Stimulated activated CD8-positive, alpha-beta memory T cell treated with anti-CD3 and anti-CD28 coated beads, Interleukin-4, amount 100 ng/mL, for 24 hours (primary cell): Measurements from ENCODE around the gene NRP1.
"Not testable (repeated sequence)": the region's sequence is repeated elsewhere in the genome, so short reads cannot be mapped to it uniquely, and the experiment has no call there.

Source experiments
- DNase-seq: peaks from one replicate; pipeline ENCODE4 v3.0.0-alpha.2; 2020; ENCODE audit warnings: low read depth

Gene NRP1

DNA sequence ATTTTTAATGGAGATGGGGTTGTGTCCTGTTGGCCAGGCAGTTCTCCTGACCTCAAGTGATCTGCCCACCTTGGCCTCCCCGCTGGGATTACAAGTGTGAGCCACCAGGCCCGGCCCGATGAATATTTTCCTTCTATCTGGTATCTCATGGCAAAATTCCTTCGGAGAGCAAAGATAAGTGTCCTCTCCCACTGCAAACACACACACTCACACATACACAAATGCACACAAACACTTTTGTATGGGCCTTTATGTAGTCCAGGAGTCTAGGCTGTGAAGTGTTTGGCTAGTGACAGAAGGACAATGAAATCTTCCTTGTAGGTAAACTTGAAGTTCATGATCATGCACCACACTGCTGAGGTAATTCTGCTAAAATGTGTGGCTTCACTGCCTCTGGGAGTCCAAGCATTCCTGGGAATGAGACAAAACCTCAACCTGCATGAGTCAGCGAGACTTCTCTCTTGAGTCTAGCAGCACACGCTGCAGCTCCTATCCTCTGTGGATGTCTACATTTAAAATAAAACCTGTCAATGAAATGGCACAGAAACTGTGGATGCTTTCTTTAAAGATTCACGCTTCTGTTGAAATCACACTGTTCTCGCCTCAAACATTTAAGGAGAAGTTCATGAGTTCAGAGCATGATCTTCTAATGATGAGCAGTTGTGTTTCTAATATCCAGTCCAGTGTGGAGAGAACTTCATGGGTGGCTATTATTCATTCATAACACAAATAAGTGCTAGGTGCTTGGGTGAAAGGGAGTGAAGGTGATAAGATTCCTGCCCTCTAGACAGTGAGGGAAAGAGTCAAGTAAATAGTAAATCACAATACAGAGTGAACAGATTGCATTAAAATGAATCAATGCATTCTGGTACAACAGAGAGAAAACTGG, 96.5 kb downstream of the NRP1 start:
- no peak for DNase-seq

DNA sequence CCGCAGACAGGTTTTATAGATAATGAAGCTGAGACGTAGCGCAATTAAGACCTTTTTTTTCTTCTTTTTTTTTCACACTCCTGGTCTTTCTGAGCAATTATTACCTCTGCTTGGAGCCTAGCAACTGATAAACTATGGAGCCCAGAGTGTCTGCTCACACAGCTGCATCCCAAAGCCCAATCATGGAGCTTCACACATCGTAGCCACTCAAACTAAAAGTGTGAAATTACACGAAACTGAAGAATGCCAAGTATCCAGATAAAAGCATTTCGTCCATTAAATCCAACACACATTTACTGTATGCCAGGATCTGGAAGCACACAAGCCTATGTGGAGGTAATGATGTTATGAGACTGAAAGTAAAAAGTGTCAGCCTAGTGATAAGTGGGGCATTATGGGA, 97.6 kb downstream of the NRP1 start:
- no peak for DNase-seq

DNA sequence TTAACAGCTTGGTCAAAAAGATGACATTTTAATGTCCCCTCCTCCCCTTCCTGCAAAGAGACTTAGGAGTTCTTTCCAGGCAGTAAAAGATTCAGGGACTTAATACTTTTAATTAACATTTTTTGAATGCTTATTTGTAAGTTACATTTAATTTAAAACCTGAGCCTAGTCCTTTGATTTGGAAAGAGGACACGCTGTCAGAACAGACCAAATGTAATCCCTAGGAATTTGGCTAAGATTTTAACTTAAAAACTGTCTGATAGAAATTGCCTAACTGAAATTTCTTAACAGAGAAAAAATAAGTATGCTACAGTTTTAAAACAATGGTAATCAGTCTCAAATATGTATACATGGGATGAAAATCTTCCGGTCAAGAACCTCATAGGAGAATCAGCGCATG, 98.5 kb downstream of the NRP1 start:
- no peak for DNase-seq

DNA sequence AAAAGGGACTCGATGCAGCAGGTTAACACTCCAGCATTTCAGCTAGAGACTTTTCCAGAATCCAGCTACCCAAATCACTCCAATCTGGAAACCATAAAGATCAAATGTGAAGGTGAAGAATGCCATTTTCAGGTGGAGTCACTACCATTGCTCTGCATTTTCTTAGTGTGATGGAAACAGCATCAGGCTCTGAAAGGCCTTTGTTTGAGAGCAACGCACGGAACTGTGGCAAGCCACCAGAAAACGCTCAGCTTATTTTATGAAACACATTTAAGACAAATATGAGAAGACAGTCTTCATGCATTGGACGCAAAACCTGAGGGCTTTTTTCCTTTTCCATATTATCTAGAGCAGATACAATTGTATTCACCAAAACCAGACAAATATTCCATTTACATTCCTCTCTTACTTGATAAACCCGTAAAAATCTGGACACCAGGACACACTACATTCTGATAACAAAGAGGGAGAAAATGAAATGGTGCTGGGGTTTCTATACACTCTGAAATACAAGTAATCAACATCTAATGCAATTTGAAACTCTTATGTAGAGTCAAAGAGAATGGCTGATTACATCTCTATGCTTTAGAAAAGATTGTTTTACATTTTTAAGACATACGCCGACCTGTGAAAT, 99.1 kb downstream of the NRP1 start:
- no peak for DNase-seq

DNA sequence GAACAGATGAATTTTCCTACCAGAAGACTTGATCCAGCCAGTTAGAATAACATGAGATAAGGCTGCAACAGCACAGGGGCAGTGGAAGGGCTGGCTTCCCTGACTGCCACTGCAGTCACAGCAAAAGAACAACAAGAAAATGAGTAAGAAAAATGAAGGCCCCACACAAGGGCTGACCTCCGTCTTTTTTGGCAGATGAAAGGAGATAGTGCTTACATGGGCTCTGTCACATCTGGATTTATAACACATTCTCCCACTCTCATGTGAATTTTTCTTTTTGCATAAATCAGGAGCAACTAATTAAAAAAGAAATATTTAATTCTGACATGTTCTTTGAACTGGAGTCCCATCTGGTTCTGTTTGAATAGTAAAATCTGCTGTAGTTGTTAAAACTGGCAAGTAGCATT, 99.6 kb downstream of the NRP1 start:
- DNase-seq: no peak

DNA sequence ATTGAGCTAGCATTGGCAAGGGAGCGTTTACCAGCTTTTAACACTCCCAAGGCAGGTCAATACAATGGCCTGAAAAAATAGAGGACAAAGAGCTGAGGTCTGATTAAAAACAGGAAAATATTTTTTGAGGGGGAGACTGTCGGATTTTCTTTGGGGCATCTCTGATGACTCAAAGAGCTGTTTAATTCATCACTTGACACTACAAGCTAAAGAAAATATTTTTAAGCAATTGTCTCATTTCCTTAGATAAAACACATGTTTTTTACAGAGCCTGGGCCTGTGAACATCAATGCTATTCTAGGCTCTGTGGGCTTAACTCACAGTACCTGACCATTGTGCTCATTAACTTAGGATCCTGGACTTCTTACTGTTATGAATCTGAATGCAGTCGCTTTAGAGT, 100.8 kb downstream of the NRP1 start:
- no peak for DNase-seq

DNA sequence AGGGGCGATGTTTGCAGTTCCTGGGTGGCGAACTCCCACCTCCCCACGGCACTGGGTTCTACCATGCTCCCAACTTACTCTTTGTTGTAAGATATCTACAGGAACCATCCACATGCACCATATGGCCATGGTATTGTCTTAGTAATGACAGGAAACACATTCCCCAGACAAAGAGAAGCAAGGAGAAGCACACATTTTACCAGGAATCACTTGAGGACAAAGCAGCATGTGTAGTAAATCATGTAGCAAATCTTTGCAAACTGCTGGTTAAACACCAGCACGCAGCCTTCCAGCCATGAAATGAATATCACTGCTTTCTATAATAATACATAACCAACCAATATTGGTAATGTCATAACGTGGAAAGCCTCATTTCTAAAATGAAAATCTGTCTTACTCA, 101.2 kb downstream of the NRP1 start:
- DNase-seq: no peak

DNA sequence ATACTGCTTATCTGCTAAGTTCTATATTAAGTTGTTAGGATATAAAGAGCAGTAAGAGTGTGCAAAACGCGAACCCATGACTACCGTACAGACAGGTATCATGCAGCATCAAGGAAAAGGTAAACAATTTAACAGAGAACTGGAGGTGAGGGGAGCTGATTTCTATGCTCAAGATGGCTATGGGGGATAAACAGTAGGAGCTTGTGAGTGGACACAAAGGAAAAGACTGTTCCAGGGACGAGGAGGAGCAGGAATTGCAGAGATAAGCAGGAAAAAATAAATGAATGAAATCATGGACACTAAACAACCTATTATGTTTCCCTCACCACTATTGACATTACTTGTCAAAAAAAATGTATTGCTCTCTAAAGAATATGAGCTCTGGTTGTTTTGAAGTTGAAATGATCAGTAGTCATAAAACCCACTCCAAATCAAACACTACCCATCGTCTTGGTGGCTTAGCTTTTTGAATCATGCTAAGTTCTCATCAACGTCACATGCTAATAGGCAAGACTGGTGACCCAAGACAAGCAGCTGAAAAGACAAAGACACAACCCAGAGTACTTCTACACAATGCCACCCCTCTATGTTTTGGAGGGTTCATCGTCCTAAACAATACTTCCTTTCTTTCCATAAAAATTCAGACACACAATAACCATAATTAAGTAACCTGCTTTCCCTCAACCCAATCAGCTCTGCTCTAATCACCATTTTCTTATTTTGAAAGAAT, 102.7 kb downstream of the NRP1 start:
- no peak for DNase-seq

DNA sequence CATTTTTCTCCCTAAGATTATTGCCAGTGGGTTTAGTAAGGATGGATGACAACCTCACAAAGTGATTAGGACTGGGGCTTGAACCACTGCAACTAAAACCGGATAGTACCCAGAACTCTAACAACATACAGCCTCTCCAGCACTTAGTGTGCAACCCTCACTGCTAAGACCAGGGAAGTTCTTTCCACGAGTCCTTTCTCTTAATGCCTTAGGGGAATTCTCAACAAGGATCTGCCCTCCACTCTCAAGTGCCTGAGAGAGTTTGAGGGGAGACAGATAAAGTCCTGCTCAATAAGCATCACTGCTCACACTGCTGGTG, 104.6 kb downstream of the NRP1 start:
- no peak for DNase-seq

DNA sequence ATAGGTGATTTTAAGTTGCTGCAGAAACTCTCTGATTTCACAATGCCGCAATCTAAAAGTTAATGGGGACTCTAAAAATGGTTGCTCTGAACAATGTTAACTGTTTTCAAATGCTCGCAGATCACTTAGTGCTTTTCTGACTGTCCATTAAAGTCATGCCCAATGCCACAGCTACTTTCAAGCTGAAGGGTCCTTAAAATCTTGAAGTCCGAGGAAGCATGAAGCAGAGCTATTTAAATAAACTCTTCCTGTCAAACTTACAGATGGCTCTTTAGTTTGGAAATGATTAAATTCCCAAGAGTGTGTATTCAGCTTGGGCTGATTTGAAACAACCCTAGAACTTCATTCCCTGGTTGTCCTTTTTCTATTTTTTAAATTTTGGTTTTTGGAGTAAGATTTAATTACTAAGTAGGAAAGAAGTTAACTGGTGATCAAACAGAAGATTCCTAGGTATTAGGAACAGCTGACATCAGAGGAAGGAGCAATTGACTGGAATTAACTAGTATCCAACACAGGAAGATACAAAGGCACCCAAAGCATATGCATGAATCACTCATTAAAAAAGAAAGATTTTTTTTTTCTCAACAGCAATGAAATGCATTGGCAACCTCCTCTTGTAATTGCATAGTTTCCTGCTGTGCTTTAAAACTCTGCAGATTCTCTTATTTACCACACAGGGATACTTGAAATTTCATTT, 105.1 kb downstream of the NRP1 start:
- DNase-seq: no peak

DNA sequence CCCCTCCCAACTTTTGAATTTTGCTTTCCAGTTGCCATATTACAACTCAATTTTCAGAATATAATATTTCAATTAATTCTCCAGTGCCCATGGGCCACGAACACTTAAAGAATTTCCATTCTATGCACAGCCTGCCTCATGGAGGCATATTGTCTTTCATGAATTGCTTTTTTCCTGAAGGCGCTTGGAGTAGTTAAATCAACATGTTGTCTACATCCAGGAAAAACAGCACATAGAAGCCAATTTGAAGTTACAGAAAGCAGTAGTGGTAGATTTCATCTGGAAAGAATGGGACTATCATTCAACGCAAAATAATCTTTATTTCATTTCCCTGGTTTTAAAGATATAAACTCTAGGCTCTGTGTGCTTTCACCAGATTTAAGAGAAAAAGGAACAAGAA, 106.0 kb downstream of the NRP1 start:
- no peak for DNase-seq

DNA sequence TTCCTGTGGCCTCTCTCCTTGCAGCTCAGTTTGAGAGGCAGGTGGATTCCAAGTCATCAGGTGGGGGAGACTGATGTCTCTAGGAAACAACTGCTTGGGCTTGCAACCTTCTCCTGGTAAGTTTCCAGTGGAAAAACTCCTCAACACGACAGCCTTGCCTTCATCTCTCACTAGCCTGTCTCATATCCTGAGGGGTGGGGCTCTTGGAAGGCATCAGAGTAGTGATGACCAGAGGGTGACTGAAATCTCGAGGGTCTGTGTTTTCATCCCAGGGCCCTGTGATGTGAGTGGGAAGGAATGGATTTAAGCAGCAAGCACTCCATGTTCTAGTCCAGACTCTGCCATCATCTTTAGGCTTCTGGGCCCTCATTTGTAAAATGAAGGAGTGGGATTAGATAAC, 107.0 kb downstream of the NRP1 start:
- DNase-seq: no peak

DNA sequence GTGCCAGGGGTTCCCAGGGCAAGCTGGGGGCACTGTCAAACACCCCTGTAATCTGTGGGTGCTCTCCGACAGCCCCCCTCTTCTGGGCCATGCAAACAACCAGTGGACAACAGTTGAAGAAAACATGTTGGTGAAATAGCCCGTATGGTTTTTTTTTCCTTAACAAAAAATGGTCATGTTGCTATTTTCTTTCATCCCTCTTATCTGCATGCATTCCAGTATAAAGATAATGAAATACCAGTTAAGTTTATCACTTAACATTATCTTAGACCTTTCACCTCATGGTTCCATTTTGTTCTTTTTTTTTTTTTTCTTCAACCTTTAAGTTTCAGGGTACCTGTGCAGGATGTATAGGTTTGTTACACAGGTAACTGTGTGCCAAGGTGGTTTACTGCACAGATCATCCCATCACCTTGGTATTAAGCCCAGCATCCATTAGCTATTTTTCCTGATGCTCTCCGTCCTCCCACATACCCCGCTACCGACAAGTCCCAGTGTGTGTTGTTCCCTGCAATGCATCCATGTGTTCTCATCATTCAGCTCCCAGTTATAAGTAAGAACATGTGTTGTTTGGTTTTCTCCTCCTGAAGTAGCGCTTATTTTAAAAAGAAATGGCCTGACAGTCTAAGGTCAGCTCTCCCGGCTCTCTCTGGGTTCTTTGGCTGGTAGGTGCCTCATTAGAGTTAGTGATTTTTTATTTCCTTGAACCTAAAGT, 110.1 kb downstream of the NRP1 start:
- no peak for DNase-seq

DNA sequence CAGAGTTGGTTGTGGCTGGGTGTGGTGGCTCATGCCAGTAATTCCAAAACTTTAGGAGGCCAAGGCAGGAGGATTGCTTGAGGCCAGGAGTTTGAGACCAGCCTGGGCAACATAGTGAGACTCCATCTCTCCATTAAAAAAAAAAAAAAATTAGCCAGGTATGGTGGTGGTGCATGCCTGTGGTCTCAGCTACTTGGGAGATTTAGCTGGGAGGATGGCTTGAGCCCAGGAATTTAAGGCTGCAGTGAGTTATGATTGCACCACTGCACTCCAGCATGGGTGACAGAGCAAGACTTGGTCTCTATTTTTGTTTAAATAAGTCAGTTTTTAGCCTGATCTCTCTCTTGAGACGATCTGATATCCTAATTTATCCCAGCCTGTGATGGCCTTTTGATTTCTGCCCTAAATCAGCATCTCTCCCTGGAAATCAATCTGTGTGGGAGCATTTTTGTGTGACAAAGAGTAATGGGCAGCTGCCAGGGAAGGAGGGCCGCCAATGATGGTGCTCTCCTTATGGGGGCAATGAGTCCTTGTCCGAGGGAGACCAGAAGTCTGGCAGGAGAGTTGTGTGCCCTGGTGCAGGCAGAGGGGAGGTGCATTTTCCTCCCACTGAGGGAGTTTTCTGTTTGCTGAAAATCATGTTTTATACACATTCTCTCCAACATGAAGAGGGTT, 111.0 kb downstream of the NRP1 start:
- DNase-seq: no peak

DNA sequence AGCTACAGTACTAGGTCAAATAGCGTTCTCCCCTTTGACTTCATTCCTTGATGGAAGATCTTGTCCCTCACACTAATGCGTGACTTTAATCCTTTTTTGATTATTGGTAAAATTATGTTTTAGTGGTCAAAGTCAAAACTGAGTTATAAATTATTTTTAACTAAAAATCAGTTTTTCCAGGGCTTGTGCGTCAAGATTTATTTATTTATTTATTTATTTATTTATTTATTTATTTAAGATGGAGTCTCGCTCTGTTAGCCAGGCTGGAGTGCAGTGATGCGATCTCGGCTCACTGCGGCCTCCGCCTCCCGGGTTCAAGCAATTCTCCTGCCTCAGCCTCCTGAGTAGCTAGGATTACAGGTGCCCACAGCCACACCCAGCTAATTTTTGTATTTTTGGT, 112.2 kb downstream of the NRP1 start:
- not testable (repeated sequence) for DNase-seq

DNA sequence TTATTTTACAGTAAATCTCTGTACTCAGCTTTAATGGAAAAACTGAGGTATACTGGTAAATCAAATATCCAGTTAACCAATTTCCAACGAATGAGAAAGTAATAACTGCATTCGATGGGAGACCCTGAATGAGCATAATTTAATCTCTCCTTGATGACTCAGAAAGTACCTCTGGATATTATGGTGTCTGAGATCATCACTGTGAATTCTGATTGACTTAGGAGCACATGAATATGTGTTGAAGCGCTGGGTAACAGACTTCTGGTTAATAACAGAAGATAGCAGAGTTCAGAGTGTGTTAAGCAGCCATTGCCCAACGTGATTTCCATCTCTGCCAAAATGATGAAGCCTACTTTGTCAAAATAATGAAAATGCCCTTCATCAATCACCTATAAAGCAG, 116.6 kb downstream of the NRP1 start:
- DNase-seq: no peak

DNA sequence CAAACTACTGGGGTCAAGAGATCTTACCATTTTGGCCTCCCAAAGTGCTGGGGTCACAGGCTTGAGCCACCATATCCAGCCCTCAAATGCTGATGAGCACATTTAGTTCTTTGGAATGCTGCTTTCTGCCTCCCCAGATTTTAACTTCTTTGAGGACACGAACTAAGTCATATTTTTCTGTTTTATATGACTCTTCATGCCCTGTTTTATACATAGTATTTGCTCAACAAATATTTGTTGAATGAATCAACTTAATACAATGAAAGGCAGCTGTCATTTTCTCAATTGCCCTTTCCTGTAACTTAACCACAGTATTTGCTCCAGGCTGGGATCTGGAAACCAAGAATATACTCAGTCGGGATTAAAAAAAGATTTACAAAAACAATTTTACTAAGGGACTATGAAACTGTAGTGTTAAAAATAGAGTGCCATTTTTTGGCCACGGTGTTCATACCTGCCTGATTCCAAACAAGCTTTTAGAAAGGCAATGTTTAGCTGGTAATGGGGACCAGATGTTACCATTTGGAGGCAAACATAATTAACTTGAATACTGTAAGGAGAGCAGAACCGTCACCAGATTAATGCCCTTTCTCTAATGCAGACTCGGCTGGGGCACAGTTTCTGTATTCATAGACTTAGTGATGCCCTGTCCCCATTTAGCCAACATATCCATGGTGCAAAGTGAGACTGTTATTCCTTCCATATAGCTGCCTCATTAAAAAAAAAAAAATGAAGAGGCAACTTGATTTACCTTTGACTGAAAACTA, 117.6 kb downstream of the NRP1 start:
- no peak for DNase-seq

DNA sequence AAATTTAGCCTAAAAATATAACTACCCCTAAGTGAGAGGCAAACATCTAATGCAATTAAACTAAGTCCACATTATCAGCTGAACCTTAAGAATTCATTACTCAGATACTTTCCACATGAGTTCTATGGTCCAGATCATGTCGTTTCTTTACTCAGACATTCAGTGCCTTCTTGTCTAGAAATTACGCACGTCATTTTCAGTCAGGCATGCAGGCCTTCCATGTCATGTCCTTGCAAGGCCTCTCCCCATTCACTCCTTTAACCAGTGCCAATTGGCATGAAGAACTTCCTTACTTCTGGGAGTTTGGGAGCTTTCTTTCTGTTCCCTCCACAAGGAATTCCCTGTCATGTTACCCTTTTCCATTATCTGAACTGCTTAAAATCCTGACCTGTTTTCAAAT, 118.8 kb downstream of the NRP1 start:
- DNase-seq: no peak

DNA sequence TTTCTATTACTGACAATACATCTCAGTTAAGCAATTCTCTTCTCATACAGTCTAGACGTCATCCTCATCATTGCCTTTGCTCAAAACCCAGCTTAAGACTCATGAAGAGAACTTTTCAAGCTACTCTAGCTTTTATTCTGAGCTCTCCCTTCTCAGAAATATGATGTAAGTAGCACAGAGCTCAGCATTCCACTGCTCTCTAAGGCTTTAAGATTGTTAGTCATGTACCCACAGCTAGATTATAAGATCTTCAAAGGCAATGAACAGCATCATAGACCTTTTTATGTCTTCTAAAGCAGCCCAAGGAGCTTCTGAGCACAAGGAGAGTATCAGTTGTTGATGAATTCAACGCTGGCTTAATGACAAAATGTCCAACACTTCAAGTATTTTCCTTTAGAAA, 119.3 kb downstream of the NRP1 start:
- DNase-seq: no peak

DNA sequence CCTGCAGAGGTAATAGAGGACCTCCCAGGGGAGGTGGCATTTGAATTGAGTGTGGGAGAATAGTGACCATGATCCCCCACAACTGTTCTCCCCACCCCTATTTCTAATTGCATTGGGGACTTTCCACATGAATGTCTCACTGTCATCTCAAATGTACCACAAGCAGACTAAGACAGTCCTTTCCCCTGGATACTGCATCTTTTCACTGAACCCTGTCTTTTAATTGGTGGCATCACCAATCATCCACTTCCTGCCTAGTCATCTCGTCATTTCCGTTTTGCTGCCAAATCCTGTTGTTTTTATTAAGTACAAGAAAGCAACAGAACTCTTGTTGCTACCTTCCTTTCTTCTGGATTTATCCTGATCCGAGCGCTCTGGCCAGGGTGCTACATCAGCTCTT, 120.3 kb downstream of the NRP1 start:
- DNase-seq: no peak
